MCF 10A (cell line): ENCODE data around the gene RAD21L1. TPM values are rescaled to one million over a fixed set of nuclear protein-coding genes. Genes with fewer than 3 reads are reported as not detected.

Source experiments
- BruUV-seq: library from RNA; stranded (reverse); fragments of 400-500 nt; replicated peaks from 2 replicates; lab custom pipeline; 2021; lab: Mats Ljungman, UMichigan
- CTCF ChIA-PET: fragments of 300-600 bp; sonication (Branson Sonifier 250); formaldehyde crosslinking; extraction: SDS; loops from one replicate; lab custom pipeline; 2021; ENCODE audit warnings: antibody characterized with exemption, inconsistent platforms; lab: Yijun Ruan, JAX
- POLR2A ChIA-PET: fragments of 300-600, 350-650 bp; sonication (Branson Sonifier 250); formaldehyde crosslinking; extraction: SDS; loops from one replicate; lab custom pipeline; 2020; ENCODE audit warnings: antibody characterized with exemption, inconsistent platforms; lab: Yijun Ruan, JAX
- DNase-seq: peaks from one replicate; pipeline ENCODE4 v3.0.0-alpha.2; 2018; ENCODE audit not compliant: unreplicated experiment
- H3K27ac Mint-ChIP-seq: one replicate; pipeline ENCODE4 v1.8.0; 2022; ENCODE audit warnings: mild to moderate bottlenecking, low read depth, mixed read lengths; ENCODE audit not compliant: unreplicated experiment
- H3K27me3 Mint-ChIP-seq: one replicate; pipeline ENCODE4 v1.8.0; 2022; ENCODE audit warnings: mixed read lengths; ENCODE audit not compliant: insufficient read depth, unreplicated experiment
- H3K36me3 Mint-ChIP-seq: one replicate; pipeline ENCODE4 v1.8.0; 2022; ENCODE audit warnings: mild to moderate bottlenecking, moderate library complexity, mixed read lengths; ENCODE audit not compliant: insufficient read depth, unreplicated experiment
- H3K4me1 Mint-ChIP-seq: one replicate; pipeline ENCODE4 v1.8.0; 2022; ENCODE audit warnings: mixed read lengths; ENCODE audit not compliant: insufficient read depth, unreplicated experiment
- H3K4me3 Mint-ChIP-seq: one replicate; pipeline ENCODE4 v1.8.0; 2022; ENCODE audit warnings: mild to moderate bottlenecking, moderate library complexity, mixed read lengths; ENCODE audit not compliant: unreplicated experiment
- H3K9me3 Mint-ChIP-seq: one replicate; pipeline ENCODE4 v1.8.0; 2022; ENCODE audit warnings: mixed read lengths; ENCODE audit not compliant: unreplicated experiment
- intact Hi-C: fragments of 100-400 bp; cut with micrococcal nuclease; formaldehyde crosslinking; loops from 2 replicates; pipeline ENCODE4 v1.14.1; 2022
- total RNA-seq: library from RNA; stranded (reverse); gene quantifications from 2 replicates; pipeline ENCODE4 v1.2.3, GENCODE V29; 2022
- TF ChIP-seq, protein P1 (sequence below): fragments of 200-600 bp; IDR thresholded peaks from one replicate; pipeline ENCODE4 v1.8.0; 2022; ENCODE audit warnings: antibody characterized with exemption, mild to moderate bottlenecking; ENCODE audit not compliant: unreplicated experiment

RAD21L1 gene
- total RNA-seq, 1 experiment from 2014 or later = not detected

DNA sequence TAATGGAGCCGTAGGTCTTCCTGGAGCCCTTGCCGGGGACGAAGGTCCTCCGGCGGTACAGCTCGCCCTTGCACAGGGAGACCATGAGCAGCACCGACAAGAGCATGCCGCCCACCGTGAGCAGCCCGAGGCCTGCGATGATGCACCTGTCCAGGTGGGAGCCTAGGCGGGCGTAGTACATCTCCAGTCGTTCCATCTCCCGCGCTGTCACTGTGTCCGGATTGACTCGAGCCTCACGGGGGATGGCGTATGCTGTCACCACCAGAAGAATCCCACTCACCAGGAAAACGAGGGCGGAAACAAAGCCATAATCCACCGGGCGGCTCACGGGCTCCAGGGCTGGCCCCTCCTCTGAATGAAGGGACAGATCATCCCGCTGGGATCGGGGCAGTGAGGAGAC lies 44.9 kb upstream of the RAD21L1 start:
- DNase-seq = no peak
- ChIA-PET POLR2A (interaction anchor here (1.8 kb wide), 1 partner anchor 9 kb away, joined by 4 read pairs; no protein-coding TSS in a partner anchor), CTCF (interaction anchor here (0.5 kb wide), 1 partner anchor 225 kb away, joined by 3 read pairs; no protein-coding TSS in a partner anchor)
- TF ChIP-seq, protein P1, sequence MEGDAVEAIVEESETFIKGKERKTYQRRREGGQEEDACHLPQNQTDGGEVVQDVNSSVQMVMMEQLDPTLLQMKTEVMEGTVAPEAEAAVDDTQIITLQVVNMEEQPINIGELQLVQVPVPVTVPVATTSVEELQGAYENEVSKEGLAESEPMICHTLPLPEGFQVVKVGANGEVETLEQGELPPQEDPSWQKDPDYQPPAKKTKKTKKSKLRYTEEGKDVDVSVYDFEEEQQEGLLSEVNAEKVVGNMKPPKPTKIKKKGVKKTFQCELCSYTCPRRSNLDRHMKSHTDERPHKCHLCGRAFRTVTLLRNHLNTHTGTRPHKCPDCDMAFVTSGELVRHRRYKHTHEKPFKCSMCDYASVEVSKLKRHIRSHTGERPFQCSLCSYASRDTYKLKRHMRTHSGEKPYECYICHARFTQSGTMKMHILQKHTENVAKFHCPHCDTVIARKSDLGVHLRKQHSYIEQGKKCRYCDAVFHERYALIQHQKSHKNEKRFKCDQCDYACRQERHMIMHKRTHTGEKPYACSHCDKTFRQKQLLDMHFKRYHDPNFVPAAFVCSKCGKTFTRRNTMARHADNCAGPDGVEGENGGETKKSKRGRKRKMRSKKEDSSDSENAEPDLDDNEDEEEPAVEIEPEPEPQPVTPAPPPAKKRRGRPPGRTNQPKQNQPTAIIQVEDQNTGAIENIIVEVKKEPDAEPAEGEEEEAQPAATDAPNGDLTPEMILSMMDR = no peak
- H3K4me1 Mint-ChIP-seq = no peaks in the 10 kb centered on the region
- H3K4me3 Mint-ChIP-seq = no peak overlapping the region
- H3K27me3 Mint-ChIP-seq = peaks cover 28% of the 10 kb centered on the region
- H3K9me3 Mint-ChIP-seq = no peaks in the 10 kb centered on the region
- intact Hi-C loops = no loop called here
- peaks cover 5% of the 10 kb centered on the region for H3K36me3 Mint-ChIP-seq
- BruUV-seq = no TSS peak
- H3K27ac Mint-ChIP-seq = no peak overlapping the region

DNA sequence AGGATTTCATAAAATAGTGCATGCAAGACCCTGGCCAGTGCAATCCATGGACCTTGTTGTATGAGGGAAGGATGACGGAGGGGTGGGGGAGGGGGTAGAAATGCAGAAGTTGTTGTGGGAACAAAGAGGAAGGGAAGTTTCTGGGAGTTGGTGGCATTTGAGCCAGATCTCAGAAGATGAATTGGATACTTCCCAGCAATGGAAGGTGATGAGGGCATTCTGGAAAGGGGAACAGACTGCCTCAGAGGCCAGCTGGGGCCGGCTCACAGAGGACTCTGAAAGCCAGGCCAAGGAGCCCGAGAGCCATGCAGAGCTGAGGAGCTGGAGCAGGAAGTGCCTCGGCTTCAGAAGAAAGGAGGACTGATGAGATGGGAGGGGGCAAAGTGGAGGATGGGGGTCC lies 43.7 kb upstream of the RAD21L1 start:
- BruUV-seq = no TSS peak
- intact Hi-C loops = no loop called here
- no peak for DNase-seq
- Mint-ChIP-seq H3K9me3 (no peaks in the 10 kb centered on the region), H3K36me3 (no peaks in the 10 kb centered on the region), H3K4me1 (no peaks in the 10 kb centered on the region), H3K4me3 (no peak overlapping the region), H3K27me3 (peaks cover 28% of the 10 kb centered on the region), H3K27ac (no peak overlapping the region)
- ChIA-PET POLR2A (no interaction called here), CTCF (interaction anchor here (0.6 kb wide), 2 partner anchors 42 to 359 kb away, joined by 3 read pairs; no protein-coding TSS in a partner anchor)
- TF ChIP-seq, protein P1 = no peak

DNA sequence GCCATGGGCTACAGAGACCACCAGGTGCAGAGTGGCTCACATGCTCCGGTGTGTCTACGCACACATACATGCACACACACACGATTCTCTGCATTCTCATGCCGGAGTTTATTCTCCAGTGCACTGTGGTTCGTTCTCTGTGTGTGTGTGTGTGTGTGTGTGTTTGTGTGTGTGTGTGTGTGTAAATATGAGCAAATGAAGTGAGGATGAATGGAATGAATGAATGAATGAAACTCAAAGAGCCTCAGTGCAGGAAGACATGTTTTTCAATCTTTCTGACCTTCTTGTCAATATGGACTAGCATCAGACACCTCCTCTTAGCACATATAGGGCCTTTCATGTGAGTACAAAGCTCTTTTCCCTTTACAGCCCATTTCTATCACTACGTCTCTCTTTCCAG lies 42.7 kb upstream of the RAD21L1 start:
- intact Hi-C loops = no loop called here

DNA sequence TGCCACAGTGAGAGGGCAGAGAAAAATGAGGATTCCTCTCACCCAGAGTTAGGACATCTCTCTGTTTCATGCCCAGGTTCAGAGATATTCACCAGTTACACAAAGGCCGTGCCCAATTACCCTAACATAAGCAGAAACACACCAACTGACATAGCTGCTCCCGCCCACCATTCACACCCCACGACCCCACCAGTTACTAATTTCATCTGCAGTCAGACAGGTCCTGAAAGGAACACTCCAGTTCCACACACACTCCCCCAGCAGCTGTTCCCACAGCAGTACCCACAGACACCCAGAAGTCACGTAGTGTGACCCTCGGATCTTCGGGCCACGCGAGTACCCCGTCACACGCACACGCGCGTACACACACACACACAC lies 41.6 kb upstream of the RAD21L1 start:
- TF ChIP-seq, protein P1 = no peak
- Mint-ChIP-seq H3K4me1 (no peaks in the 10 kb centered on the region), H3K4me3 (peak overlapping the region; percentile 48), H3K27ac (no peak overlapping the region), H3K9me3 (no peaks in the 10 kb centered on the region), H3K27me3 (peaks cover 28% of the 10 kb centered on the region), H3K36me3 (no peaks in the 10 kb centered on the region)
- no TSS peak for BruUV-seq
- ChIA-PET CTCF (interaction anchor here (1.0 to 1.3 kb wide), 3 partner anchors 9 to 29 kb away, joined by 3 to 8 read pairs (median 4); no protein-coding TSS in a partner anchor), POLR2A (interaction anchor here (0.6 to 2.6 kb wide), 4 partner anchors 9 to 81 kb away, joined by 3 to 10 read pairs (median 4); no protein-coding TSS in a partner anchor)
- intact Hi-C loops = no loop called here
- no peak for DNase-seq

More for the DNA sequence above, 42.7 kb upstream of the RAD21L1 start:
- BruUV-seq = no TSS peak
- no peaks in the 10 kb centered on the region for H3K9me3 Mint-ChIP-seq
- no peaks in the 10 kb centered on the region for H3K36me3 Mint-ChIP-seq
- H3K4me3 Mint-ChIP-seq = no peak overlapping the region
- CTCF ChIA-PET = interaction anchor here (0.7 to 1.3 kb wide), 2 partner anchors 30 to 1055 kb away, joined by 3 to 8 read pairs; no protein-coding TSS in a partner anchor
- no peak for DNase-seq
- no peak overlapping the region for H3K27ac Mint-ChIP-seq
- POLR2A ChIA-PET = interaction anchor here (0.7 to 1.2 kb wide), 2 partner anchors 10 to 12 kb away, joined by 4 read pairs; no protein-coding TSS in a partner anchor
- H3K27me3 Mint-ChIP-seq = peaks cover 28% of the 10 kb centered on the region
- TF ChIP-seq, protein P1 = no peak
- no peaks in the 10 kb centered on the region for H3K4me1 Mint-ChIP-seq
